GM04503 (cell line): Measurements from ENCODE around the gene NUP188.

Experiments
- DNase-seq: peaks from one replicate; pipeline ENCODE4 v3.0.0-alpha.2; 2012; ENCODE audit warnings: low read depth

The NUP188 gene

DNA sequence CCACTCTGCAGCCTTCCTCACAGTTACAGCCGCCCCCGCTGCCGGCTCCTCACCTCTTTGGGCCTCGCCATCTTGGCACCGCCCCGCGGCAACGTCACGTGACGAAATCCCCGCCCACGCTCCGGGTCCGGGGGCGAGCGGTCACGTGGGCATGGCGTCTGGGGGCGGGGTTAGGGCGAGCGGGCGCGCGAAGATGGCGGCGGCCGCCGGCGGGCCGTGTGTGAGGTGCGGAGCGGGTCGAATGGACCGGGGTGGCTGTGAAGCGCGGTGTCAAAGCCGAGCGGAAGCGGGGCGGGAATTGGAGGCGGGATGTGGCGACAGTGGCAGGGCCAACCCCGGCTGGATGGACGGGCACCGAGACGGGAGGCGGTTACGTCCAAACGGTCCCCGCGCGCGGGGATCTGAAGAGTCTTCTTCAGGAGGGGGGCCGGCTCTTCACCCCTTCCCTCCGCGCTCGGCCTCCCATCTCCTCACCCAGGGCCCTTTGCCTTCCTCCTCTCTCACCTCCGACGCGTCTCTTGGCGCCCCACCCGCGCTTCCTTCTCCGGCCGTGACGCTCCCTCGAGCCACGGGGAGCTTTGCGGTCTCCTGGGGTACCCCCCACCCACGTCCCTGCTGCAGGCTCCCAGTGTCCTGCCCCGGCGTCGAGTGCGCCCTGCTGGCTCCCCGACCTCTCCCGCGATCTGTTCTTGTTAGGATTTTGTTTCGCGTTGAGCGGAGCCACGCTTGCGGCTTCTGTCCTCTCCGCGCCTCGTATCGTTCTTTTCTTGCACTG lies at the start of gene NUP188, which contains the start of gene DOLK:
Gene NUP188, plus strand, starts transcription at position 173 of the 775 bp plus-strand sequence. Its CDS starts 21 bp downstream, at position 194.
Gene DOLK, minus strand, starts transcription at position 77 of the 775 bp plus-strand sequence. CDS start 300 bp downstream, outside the sequence.
- peak; percentile 44 for DNase-seq

- DNase-seq, result no peak
Observed at GRCh38 chr9:128898382-128898781, 49.1 kb upstream of the NUP188 start.

DNA sequence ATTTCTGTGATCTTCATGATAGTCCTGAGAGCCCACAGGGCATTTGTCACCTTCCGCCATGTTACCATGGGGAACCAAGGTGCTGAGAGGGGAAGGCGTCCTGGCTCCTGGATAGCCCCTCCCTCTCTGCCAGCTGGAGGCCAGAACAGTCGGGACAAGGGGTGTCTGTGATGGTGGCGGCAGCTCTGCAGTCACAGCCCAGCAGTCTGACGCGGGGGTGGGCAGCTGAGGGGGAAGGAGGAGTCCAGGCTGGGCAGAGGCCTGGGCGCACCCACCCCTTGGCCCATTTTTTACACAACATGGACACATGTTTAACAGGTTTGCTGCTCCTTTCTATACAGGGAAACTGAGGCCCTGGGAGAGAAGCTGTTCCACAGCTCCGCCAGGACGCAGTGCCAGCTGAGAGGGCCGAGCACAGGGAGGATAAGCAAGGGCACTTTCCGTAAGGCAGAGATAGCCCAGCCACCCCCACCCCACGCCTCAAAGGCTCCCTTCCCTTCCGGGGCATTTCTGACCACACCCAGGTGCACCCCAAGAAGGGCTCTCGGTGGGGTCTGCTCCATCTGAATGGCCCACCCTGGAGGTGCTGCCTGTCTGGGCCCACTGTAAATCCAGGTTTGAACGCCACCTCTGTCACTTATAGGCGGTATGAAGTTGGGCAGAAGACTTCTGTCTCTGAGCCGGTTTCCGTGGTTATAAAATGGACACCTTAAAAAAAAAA lies 48.5 kb upstream of the NUP188 start:
- no peak for DNase-seq

DNA sequence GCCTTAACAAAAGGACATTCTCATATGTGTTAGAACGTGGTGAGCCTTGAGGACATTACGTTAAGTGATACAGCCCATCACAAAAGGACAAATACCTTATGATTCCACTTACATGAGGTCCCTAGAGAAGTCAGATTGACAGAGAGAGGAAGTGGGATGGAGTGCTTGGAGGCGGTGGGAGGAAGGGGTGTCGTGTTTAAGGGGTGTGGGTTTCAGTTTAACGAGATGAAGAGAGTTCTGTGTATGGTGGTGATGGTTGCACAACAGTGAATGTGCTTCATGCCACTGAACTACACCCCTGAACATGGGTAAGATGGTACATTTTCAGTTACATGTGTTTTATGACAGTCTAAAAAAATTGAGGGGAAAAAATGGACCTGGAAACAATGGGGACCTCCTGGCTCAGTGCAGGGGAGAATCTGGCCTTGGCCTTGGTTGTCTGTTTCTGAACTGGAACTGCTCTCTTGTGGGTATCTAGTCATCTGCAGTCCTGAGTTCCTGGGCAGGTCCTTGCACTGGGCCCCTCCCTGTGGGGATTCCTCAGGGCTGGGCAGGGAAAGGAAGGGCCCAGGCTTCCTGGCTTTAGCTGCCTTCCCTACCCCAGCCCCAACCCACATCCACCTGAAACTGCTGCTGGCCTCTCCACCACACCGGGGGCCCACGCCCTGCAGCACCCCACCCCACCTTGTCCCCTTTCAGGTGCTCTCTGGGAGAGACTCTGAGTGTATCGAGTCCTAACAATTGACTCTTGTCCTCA lies 47.8 kb upstream of the NUP188 start:
- no peak for DNase-seq

DNA sequence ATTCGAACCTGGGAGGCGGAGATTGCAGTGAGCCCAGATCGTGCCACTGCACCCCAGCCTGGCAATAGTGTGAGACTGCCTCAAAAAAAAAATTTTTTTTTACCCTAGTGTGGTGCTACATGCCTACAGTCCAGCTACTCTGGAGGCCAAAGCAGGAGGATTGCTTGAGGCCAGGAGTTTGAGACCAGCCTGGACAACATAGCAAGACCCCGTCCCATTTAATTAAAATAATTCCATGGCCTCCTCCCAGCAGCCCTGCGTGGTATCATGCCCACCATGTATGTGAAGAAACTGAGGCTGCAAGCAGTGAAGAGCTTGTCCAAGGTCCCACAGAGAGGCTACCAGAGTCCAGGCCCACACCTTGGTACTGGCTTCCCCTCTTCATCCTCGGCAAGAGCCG lies 46.1 kb upstream of the NUP188 start:
- DNase-seq, result no peak

DNA sequence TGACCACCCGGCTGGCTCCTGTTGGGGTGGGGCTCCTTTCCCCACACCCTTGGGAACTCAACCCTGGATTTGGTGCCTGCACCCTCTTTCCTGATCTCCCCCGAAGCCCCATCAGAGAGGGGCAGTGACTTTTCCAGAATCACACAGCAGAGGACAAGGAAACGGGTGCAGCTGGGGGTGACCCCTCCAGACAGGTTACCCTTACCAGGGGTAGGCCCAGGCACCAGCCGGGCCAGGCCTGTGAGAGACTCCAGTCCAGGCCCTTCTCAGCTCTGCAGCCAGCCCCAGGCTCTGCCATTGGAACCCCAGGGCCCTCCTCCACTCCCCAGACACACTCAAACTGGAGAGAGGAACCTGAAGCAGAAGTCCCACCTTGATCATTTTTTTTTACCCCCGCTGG lies 45.7 kb upstream of the NUP188 start:
- DNase-seq, result no peak

- DNase-seq, result no peak
Observed at GRCh38 chr9:128902351-128903078, 45.0 kb upstream of the NUP188 start.

DNA sequence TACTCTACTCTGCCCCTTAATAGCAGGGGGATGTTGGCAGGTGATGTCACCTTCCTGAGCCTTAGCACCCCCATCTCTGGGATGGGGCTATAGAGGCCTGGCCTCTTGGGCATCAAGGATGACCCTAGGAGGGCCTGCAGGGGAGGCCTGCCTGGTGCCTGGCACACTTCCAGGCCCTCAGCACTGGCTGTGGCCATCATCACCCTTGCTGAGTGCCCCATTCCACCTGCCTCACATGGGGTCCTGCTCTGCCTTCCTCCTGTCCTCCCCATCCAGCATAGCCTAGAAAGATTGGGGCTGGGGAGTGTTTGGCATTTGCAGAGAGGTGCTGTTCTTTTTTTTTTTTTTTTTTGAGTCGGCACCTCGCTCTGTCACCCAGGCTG lies 44.4 kb upstream of the NUP188 start:
- DNase-seq, result no peak

DNA sequence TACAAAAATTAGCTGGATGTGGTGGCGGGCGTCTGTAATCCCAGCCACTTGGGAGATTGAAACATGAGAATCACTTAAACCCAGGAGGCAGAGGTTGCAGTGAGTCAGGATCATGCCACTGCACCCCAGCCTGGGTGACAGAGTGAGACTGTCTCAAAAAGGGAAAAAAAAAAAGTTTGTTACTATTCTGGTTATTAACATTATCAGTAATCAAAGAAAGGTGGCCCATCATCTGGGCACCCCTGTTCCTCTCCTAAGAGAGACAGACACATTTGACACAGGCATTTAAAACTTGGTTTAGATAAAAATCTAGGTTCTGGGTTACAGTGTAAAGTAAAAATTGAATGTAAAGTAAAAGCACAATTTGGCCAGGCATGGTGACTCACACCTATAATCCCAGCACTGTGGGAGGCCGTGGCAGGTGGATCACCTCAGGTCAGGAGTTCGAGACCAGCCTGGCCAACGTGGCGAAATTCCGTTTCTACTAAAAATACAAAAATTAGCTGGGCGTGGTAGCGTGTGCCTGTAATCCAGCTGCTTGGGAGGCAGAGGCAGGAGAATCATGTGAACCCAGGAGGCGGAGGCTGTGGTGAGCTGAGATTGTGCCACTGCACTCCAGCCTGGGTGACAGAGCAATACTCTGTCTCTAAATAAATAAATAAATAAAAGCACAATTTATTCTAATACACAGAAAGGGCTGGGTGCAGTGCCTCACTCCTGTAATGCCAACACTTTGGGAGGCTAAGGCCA lies 43.5 kb upstream of the NUP188 start:
- DNase-seq, result no peak

GRCh38 chr9:128905964-128906363 lies 41.5 kb upstream of the NUP188 start:
- DNase-seq, result no peak

DNA sequence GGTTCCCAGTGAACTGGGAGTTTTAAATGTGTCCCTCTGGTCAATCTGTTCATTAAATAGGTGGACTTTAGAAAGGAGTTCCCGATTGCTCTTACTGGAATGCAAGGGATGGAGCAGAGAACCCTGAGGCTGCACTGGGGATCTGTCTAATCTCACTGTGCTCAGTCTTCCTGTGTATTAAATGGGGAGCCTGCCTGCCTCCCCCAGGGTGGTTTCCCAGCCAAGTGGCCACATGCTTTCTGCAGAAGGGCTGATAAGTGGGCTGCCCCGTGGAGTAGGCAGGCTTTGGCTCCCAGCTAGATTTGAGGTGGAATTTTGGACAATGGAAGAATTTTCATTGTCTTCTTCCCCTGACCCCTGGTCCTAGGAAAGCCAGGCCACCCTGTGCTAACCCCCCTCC lies 40.8 kb upstream of the NUP188 start:
- no peak for DNase-seq

- DNase-seq, result no peak
Observed at GRCh38 chr9:128908372-128908771, 39.1 kb upstream of the NUP188 start.

DNA sequence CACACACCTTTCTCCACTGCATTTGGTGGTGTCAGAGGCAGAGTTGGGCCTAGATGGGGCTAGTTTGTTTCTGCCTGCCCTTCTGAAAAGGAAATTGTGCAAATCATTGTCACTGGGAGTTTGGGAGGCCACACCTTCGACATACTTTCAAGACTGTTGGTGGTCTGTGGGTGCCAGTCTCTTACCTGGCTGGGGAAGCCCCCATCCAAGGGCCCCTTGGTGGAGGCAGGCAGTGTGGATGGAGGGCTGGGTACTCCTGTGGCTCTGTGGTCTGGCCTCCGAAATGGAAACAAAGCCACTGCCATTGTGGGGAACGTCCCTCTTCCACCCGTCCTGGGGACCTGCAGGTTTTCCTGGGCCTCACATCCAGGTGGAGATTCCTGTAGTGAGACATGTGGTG lies 37.6 kb upstream of the NUP188 start:
- no peak for DNase-seq

DNA sequence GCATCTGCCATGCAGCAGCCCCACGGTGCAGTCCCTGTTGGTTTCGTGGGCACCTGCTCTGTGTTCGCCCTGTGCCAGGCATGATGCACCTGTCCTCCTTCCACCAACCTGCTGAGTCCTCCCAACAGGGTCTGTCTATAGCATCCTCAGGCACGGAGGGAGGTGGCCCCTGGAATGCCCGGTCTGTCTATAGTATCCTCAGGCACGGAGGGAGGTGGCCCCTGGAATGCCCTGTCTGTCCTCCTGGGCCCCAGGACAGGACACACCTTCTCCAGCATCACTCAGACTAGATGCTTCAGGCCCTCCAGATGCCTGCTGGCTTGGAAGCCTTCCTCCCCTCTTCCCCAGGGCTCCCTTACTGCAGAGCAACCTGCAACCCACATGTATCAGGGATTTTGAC lies 36.6 kb upstream of the NUP188 start:
- DNase-seq, result no peak

DNA sequence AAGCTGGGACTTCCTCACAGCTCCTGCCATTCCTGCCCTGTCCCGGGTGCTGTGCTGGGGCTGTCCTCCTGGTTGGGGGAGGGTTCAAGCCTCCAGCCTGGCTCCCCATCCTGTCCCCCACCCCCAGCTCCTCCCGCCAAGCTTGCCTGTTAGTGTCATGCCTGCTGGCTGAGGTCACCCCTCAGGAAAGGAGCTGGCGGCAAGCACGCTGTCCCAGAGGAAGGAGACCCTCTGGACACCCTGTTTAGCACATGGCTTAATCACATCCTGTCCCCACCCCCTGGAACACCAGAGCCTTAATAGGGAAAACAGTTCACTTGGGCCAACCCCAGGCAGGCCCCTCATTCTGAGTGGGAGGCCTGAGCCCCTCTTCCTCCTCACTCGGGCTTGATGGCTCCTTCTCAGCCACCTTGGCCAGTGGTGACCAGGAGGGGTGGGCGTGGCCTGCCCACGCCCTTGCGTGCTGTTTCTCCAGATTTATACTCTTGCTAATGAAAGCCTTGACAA lies 35.9 kb upstream of the NUP188 start:
- DNase-seq, result no peak

DNA sequence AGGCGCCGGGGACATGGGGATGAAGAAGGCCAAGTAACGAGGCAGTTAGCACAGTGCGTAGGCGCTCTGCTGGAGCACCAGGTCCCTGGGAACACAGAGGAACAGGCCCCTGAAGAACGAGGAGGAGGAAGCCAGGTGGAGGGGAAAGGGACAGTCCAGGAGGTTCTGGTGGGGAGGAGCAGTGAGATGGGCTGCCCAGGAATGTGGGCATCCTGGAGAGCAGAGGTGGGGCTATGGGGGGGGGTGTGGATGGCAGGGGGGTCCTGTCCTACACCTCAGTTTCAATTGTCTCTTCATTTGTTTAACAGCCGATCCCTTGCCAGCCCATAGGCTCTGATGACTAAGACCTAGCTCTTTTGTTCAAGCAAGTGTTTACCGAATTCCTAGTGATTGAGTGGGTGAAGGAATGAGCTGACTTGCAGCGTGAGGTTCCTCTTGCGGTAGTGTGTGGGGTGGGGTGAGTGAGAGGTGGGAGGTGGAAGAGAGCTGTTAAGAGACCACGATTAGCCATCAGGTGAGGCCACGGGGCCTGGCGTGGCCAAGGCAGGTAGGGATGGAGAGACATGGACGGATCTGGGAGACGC lies 35.1 kb upstream of the NUP188 start:
- DNase-seq, result peak; percentile 51

GRCh38 chr9:128913048-128913900 lies 34.2 kb upstream of the NUP188 start:
- DNase-seq, result no peak

GRCh38 chr9:128913995-128914772 lies 33.3 kb upstream of the NUP188 start:
- no peak for DNase-seq

DNA sequence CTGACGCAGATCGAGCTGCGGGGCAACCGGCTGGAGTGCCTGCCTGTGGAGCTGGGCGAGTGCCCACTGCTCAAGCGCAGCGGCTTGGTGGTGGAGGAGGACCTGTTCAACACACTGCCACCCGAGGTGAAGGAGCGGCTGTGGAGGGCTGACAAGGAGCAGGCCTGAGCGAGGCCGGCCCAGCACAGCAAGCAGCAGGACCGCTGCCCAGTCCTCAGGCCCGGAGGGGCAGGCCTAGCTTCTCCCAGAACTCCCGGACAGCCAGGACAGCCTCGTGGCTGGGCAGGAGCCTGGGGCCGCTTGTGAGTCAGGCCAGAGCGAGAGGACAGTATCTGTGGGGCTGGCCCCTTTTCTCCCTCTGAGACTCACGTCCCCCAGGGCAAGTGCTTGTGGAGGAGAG lies 31.3 kb upstream of the NUP188 start:
- DNase-seq, result no peak
